AG09319 (cell line): ENCODE measurements around the gene MORF4L2.
A peak's percentile ranks its signal among the peaks of the same experiment; 100 is the strongest.
"Not testable (repeated sequence)": the region's sequence is repeated elsewhere in the genome, so short reads cannot be mapped to it uniquely, and the experiment has no call there.

Experiments
- DNase-seq: peaks from one replicate; pipeline ENCODE4 v3.0.0-alpha.2; 2010; ENCODE audit warnings: low read depth; ENCODE audit errors: extremely low read depth
- CTCF ChIP-seq: IDR thresholded peaks from 2 replicates; pipeline ENCODE4 v1.5.1; 2011; ENCODE audit warnings: low read depth, mild to moderate bottlenecking, inconsistent platforms, low read length, moderate library complexity

The MORF4L2 gene

GRCh38 chrX:103658681-103659433, 27.6 kb downstream of the MORF4L2 start:
- no peak for TF ChIP-seq CTCF
- DNase-seq = no peak

- DNase-seq = not testable (repeated sequence)
Measured at GRCh38 chrX:103657066-103657465, 29.4 kb downstream of the MORF4L2 start.

GRCh38 chrX:103656617-103657016, 29.9 kb downstream of the MORF4L2 start:
- peak; percentile 29 for DNase-seq
- TF ChIP-seq CTCF = no peak

GRCh38 chrX:103655230-103656000, 31.1 kb downstream of the MORF4L2 start:
- DNase-seq = not testable (repeated sequence)

GRCh38 chrX:103651151-103651773, 35.2 kb downstream of the MORF4L2 start:
- TF ChIP-seq CTCF = no peak
- DNase-seq = no peak

- no peak for DNase-seq
- no peak for TF ChIP-seq CTCF
Measured at GRCh38 chrX:103647630-103648029, 38.9 kb downstream of the MORF4L2 start.

GRCh38 chrX:103644125-103644524, 42.4 kb downstream of the MORF4L2 start:
- DNase-seq = no peak
- no peak for TF ChIP-seq CTCF

GRCh38 chrX:103640401-103641155, 45.9 kb downstream of the MORF4L2 start:
- DNase-seq = no peak
- no peak for TF ChIP-seq CTCF

GRCh38 chrX:103638479-103639346, 47.8 kb downstream of the MORF4L2 start:
- not testable (repeated sequence) for DNase-seq
